ENCODE data around the gene PLPPR1. TPM values are rescaled to one million over a fixed set of nuclear protein-coding genes. Genes with fewer than 3 reads are reported as not detected.

PLPPR1 gene
- total RNA-seq, 1 experiment from 2014 or later, result not detected

- intact Hi-C loops (cut with micrococcal nuclease; ENCODE audit: unreplicated experiment), result no loop called here
- no peaks in the 10 kb centered on the region for H3K36me3 ChIP-seq (ENCODE audit: insufficient read depth, low read length, poor library complexity, severe bottlenecking)
- H3K9me3 ChIP-seq (ENCODE audit: low read depth, low read length, poor library complexity, severe bottlenecking), result no peaks in the 10 kb centered on the region
- DNase-seq (ENCODE audit: low spot score), result no peak
- no TSS peak for BruUV-seq (replicated peaks)
- H3K27ac ChIP-seq (ENCODE audit: low read depth, low read length, poor library complexity, severe bottlenecking), result no peak overlapping the region
- no peak for TF ChIP-seq EZH2 (IDR thresholded peaks at IDR 0.05; ENCODE audit: borderline replicate concordance, low read depth, low read length, poor library complexity, severe bottlenecking)
- no peak for TF ChIP-seq CTCF (conservative IDR thresholded peaks at IDR 0.05; ENCODE audit: low read depth, low read length)
- peaks cover 68% of the 10 kb centered on the region for H3K27me3 ChIP-seq (replicated peaks; ENCODE audit: insufficient read depth, low read depth, low read length, poor library complexity)
- H3K4me1 ChIP-seq (ENCODE audit: insufficient read depth, low read length, poor library complexity, severe bottlenecking), result no peaks in the 10 kb centered on the region
- no peak overlapping the region for H3K4me3 ChIP-seq (ENCODE audit: low read depth, low read length, poor library complexity, severe bottlenecking)
- CTCF ChIA-PET, result no interaction called here
- POLR2A ChIA-PET (ENCODE audit: low non-redundant PET), result no interaction called here
Observed at GRCh38 chr9:101025940-101026339, 2.6 kb upstream of the PLPPR1 start.

GRCh38 chr9:101026824-101027223 lies 1.7 kb upstream of the PLPPR1 start:
- no peak for TF ChIP-seq CTCF (conservative IDR thresholded peaks at IDR 0.05; ENCODE audit: low read depth, low read length)
- TF ChIP-seq EZH2 (IDR thresholded peaks at IDR 0.05; ENCODE audit: borderline replicate concordance, low read depth, low read length, poor library complexity, severe bottlenecking), result no peak
- CTCF ChIA-PET, result no interaction called here

GRCh38 chr9:101027236-101027635 lies 1.3 kb upstream of the PLPPR1 start:
- intact Hi-C loops (cut with micrococcal nuclease; ENCODE audit: unreplicated experiment), result no loop called here
- H3K9me3 ChIP-seq (ENCODE audit: low read depth, low read length, poor library complexity, severe bottlenecking), result no peaks in the 10 kb centered on the region
- H3K4me1 ChIP-seq (ENCODE audit: insufficient read depth, low read length, poor library complexity, severe bottlenecking), result no peaks in the 10 kb centered on the region
- CTCF ChIA-PET, result no interaction called here
- DNase-seq (ENCODE audit: low spot score), result no peak
- BruUV-seq (replicated peaks), result no TSS peak
- no peak for TF ChIP-seq CTCF (conservative IDR thresholded peaks at IDR 0.05; ENCODE audit: low read depth, low read length)
- TF ChIP-seq EZH2 (IDR thresholded peaks at IDR 0.05; ENCODE audit: borderline replicate concordance, low read depth, low read length, poor library complexity, severe bottlenecking), result no peak
- no peak overlapping the region for H3K27ac ChIP-seq (ENCODE audit: low read depth, low read length, poor library complexity, severe bottlenecking)
- POLR2A ChIA-PET (ENCODE audit: low non-redundant PET), result no interaction called here
- no peak overlapping the region for H3K4me3 ChIP-seq (ENCODE audit: low read depth, low read length, poor library complexity, severe bottlenecking)
- no peaks in the 10 kb centered on the region for H3K36me3 ChIP-seq (ENCODE audit: insufficient read depth, low read length, poor library complexity, severe bottlenecking)
- peaks cover 81% of the 10 kb centered on the region for H3K27me3 ChIP-seq (replicated peaks; ENCODE audit: insufficient read depth, low read depth, low read length, poor library complexity)

More at GRCh38 chr9:101026824-101027223, 1.7 kb upstream of the PLPPR1 start:
- BruUV-seq (replicated peaks), result no TSS peak
- no peak overlapping the region for H3K27ac ChIP-seq (ENCODE audit: low read depth, low read length, poor library complexity, severe bottlenecking)
- no peaks in the 10 kb centered on the region for H3K36me3 ChIP-seq (ENCODE audit: insufficient read depth, low read length, poor library complexity, severe bottlenecking)
- intact Hi-C loops (cut with micrococcal nuclease; ENCODE audit: unreplicated experiment), result no loop called here
- no peak overlapping the region for H3K4me3 ChIP-seq (ENCODE audit: low read depth, low read length, poor library complexity, severe bottlenecking)
- peaks cover 76% of the 10 kb centered on the region for H3K27me3 ChIP-seq (replicated peaks; ENCODE audit: insufficient read depth, low read depth, low read length, poor library complexity)
- POLR2A ChIA-PET (ENCODE audit: low non-redundant PET), result no interaction called here
- no peaks in the 10 kb centered on the region for H3K9me3 ChIP-seq (ENCODE audit: low read depth, low read length, poor library complexity, severe bottlenecking)
- no peak for DNase-seq (ENCODE audit: low spot score)
- no peaks in the 10 kb centered on the region for H3K4me1 ChIP-seq (ENCODE audit: insufficient read depth, low read length, poor library complexity, severe bottlenecking)
